ENCODE measurements around the gene ACP3. TPM values are rescaled to one million over a fixed set of nuclear protein-coding genes. Genes with fewer than 3 reads are reported as not detected.

The ACP3 gene
- total RNA-seq, 1 experiment from 2014 or later, result 14.6 TPM

GRCh38 chr3:132318451-132318850 lies 1.2 kb downstream of the ACP3 start:
- BruUV-seq (replicated peaks), result no TSS peak

GRCh38 chr3:132321304-132321703 lies 4.1 kb downstream of the ACP3 start:
- Histone ChIP-seq H3K9me3 (ENCODE audit: low read depth, low read length, poor library complexity, severe bottlenecking) (no peaks in the 10 kb centered on the region), H3K27ac (ENCODE audit: low read depth, low read length, poor library complexity, severe bottlenecking) (no peak overlapping the region), H3K36me3 (ENCODE audit: insufficient read depth, low read length, poor library complexity, severe bottlenecking) (no peaks in the 10 kb centered on the region), H3K4me1 (ENCODE audit: insufficient read depth, low read length, poor library complexity, severe bottlenecking) (peaks cover 37% of the 10 kb centered on the region), H3K27me3 (replicated peaks; ENCODE audit: insufficient read depth, low read depth, low read length, poor library complexity) (no peaks in the 10 kb centered on the region), H3K4me3 (ENCODE audit: low read depth, low read length, poor library complexity, severe bottlenecking) (no peak overlapping the region)
- BruUV-seq (replicated peaks), result no TSS peak
- CTCF ChIA-PET, result no interaction called here
- TF ChIP-seq CTCF (conservative IDR thresholded peaks at IDR 0.05; ENCODE audit: low read depth, low read length) (no peak), EZH2 (IDR thresholded peaks at IDR 0.05; ENCODE audit: borderline replicate concordance, low read depth, low read length, poor library complexity, severe bottlenecking) (no peak)
- POLR2A ChIA-PET (ENCODE audit: low non-redundant PET), result no interaction called here
- intact Hi-C loops (cut with micrococcal nuclease; ENCODE audit: unreplicated experiment), result no loop called here
- DNase-seq (ENCODE audit: low spot score), result no peak

More at GRCh38 chr3:132318451-132318850, 1.2 kb downstream of the ACP3 start:
- H3K36me3 ChIP-seq (ENCODE audit: insufficient read depth, low read length, poor library complexity, severe bottlenecking), result no peaks in the 10 kb centered on the region
- no peaks in the 10 kb centered on the region for H3K27me3 ChIP-seq (replicated peaks; ENCODE audit: insufficient read depth, low read depth, low read length, poor library complexity)
- intact Hi-C loops (cut with micrococcal nuclease; ENCODE audit: unreplicated experiment), result no loop called here
- POLR2A ChIA-PET (ENCODE audit: low non-redundant PET), result interaction anchor here (0.7 kb wide), 1 partner anchor 87 kb away, joined by 3 read pairs; no protein-coding TSS in a partner anchor
- no peaks in the 10 kb centered on the region for H3K9me3 ChIP-seq (ENCODE audit: low read depth, low read length, poor library complexity, severe bottlenecking)
- peaks cover 37% of the 10 kb centered on the region for H3K4me1 ChIP-seq (ENCODE audit: insufficient read depth, low read length, poor library complexity, severe bottlenecking)
- H3K27ac ChIP-seq (ENCODE audit: low read depth, low read length, poor library complexity, severe bottlenecking), result peak overlapping the region; percentile 66
- CTCF ChIA-PET, result no interaction called here
- no peak for DNase-seq (ENCODE audit: low spot score)
- TF ChIP-seq CTCF (conservative IDR thresholded peaks at IDR 0.05; ENCODE audit: low read depth, low read length) (no peak), EZH2 (IDR thresholded peaks at IDR 0.05; ENCODE audit: borderline replicate concordance, low read depth, low read length, poor library complexity, severe bottlenecking) (no peak)
- peak overlapping the region; percentile 45 for H3K4me3 ChIP-seq (ENCODE audit: low read depth, low read length, poor library complexity, severe bottlenecking)

- ChIA-PET CTCF (no interaction called here), POLR2A (ENCODE audit: low non-redundant PET) (no interaction called here)
- TF ChIP-seq EZH2 (IDR thresholded peaks at IDR 0.05; ENCODE audit: borderline replicate concordance, low read depth, low read length, poor library complexity, severe bottlenecking) (no peak), CTCF (conservative IDR thresholded peaks at IDR 0.05; ENCODE audit: low read depth, low read length) (no peak)
- no peak overlapping the region for H3K27ac ChIP-seq (ENCODE audit: low read depth, low read length, poor library complexity, severe bottlenecking)
- peaks cover 2% of the 10 kb centered on the region for H3K4me1 ChIP-seq (ENCODE audit: insufficient read depth, low read length, poor library complexity, severe bottlenecking)
- BruUV-seq (replicated peaks), result no TSS peak
- intact Hi-C loops (cut with micrococcal nuclease; ENCODE audit: unreplicated experiment), result no loop called here
- no peak overlapping the region for H3K4me3 ChIP-seq (ENCODE audit: low read depth, low read length, poor library complexity, severe bottlenecking)
- no peak for DNase-seq (ENCODE audit: low spot score)
- H3K9me3 ChIP-seq (ENCODE audit: low read depth, low read length, poor library complexity, severe bottlenecking), result no peaks in the 10 kb centered on the region
- no peaks in the 10 kb centered on the region for H3K36me3 ChIP-seq (ENCODE audit: insufficient read depth, low read length, poor library complexity, severe bottlenecking)
- H3K27me3 ChIP-seq (replicated peaks; ENCODE audit: insufficient read depth, low read depth, low read length, poor library complexity), result no peaks in the 10 kb centered on the region
These were observed 7.9 kb downstream of the ACP3 start for GRCh38 chr3:132325103-132325606.
